ENCODE measurements around the gene REP15.
"Not testable (repeated sequence)": the region's sequence is repeated elsewhere in the genome, so short reads cannot be mapped to it uniquely, and the experiment has no call there.

The REP15 gene

GRCh38 chr12:27733052-27733656 lies 36.9 kb downstream of the REP15 start:
- no peak for DNase-seq (ENCODE audit: insufficient read length)
- FAIRE-seq: peak; percentile 76
- TF ChIP-seq TAF1 (IDR thresholded peaks at IDR 0.05; ENCODE audit: borderline replicate concordance, low read depth, low read length) (no peak), POLR2AphosphoS5 (IDR thresholded peaks at IDR 0.05; ENCODE audit: low read depth, low read length) (no peak), POLR2A (IDR thresholded peaks at IDR 0.05; ENCODE audit: low read depth, low read length) (no peak)

- DNase-seq (ENCODE audit: insufficient read length) (no peak), FAIRE-seq (no peak)
- TF ChIP-seq POLR2AphosphoS5 (IDR thresholded peaks at IDR 0.05; ENCODE audit: low read depth, low read length) (no peak), TAF1 (IDR thresholded peaks at IDR 0.05; ENCODE audit: borderline replicate concordance, low read depth, low read length) (no peak), POLR2A (IDR thresholded peaks at IDR 0.05; ENCODE audit: low read depth, low read length) (no peak)
Observed at GRCh38 chr12:27733791-27734190, 37.5 kb downstream of the REP15 start.

GRCh38 chr12:27734321-27734720 lies 38.1 kb downstream of the REP15 start:
- DNase-seq (ENCODE audit: insufficient read length); FAIRE-seq: not testable (repeated sequence)

- FAIRE-seq (no peak), DNase-seq (ENCODE audit: insufficient read length) (no peak)
- TF ChIP-seq POLR2AphosphoS5 (IDR thresholded peaks at IDR 0.05; ENCODE audit: low read depth, low read length): no peak
- no peak for TF ChIP-seq TAF1 (IDR thresholded peaks at IDR 0.05; ENCODE audit: borderline replicate concordance, low read depth, low read length)
- no peak for TF ChIP-seq POLR2A (IDR thresholded peaks at IDR 0.05; ENCODE audit: low read depth, low read length)
Observed at GRCh38 chr12:27743601-27744000, 47.4 kb downstream of the REP15 start.

- not testable (repeated sequence) for FAIRE-seq; DNase-seq (ENCODE audit: insufficient read length)
Observed at GRCh38 chr12:27745734-27746133, 49.5 kb downstream of the REP15 start.
